Measurements from ENCODE around the gene ANKS3.

ANKS3 gene, protein sequence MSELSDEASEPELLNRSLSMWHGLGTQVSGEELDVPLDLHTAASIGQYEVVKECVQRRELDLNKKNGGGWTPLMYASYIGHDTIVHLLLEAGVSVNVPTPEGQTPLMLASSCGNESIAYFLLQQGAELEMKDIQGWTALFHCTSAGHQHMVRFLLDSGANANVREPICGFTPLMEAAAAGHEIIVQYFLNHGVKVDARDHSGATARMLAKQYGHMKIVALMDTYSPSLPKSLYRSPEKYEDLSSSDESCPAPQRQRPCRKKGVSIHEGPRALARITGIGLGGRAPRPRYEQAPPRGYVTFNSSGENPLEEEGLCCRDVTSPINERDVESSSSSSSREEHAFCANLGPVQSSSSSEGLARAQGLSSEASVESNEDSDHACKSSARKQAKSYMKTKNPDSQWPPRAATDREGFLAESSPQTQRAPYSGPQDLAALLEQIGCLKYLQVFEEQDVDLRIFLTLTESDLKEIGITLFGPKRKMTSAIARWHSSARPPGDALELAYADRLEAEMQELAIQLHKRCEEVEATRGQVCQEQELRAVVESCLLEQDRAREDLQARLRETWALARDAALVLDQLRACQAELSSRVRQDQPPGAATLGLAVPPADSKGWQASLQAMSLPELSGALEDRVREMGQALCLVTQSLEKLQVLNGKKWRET

DNA sequence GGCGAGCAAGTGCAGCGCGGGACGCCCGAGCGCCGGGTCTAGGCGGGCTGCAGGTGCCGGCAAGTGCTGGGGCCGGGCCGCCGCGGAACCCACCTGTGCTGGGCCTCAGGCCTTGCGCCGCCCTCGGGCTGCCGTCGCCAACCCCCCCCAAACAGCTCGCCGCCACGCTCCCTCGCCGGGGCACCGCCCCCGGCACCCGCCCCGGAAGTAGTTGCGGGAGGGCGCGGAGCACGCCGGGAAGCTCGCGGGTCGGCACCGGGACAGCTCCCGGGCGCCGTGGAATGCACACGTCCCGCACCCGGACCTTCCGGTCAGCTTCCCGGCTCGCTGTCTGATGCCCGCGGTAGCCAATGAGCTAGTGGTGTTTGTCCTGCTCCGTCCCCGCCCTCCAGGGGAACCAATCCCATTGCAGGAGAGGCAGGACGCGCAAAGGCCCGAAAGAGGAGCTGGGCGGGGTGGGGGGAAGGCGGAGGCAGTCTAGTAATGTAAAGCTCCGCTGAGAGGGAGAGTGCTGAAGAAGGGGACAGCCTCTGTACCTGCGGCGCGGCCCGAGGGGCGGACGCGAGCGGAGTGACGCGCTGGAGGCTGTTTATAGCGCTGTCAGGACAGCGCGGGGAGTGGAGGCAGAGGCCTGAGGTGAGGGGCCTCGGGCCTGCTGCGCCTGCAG, at the start of gene ANKS3, which contains the start of gene DNAAF8:
Gene ANKS3 (minus strand): TSS at position 209 of the 667 bp plus-strand sequence. CDS start 4,122 bp downstream, outside the sequence.
Gene DNAAF8 (plus strand): TSS at position 475 of the 667 bp plus-strand sequence. CDS start 1,978 bp downstream, outside the sequence.
- Mint-ChIP-seq H3K36me3 (ENCODE audit: low read depth) (peaks cover 25% of the 10 kb centered on the region), H3K4me3 (peak within 1 kb of the TSS; percentile 99), H3K27me3 (no peaks in the 10 kb centered on the region), H3K4me1 (ENCODE audit: low read depth) (peaks cover 20% of the 10 kb centered on the region), H3K9me3 (no peaks in the 10 kb centered on the region), H3K27ac (peak within 1 kb of the TSS; percentile 91)
- intact Hi-C loops (cut with micrococcal nuclease) = loop anchor here (1.0 to 2.0 kb wide), 3 partner anchors 34 to 69 kb away; partner anchors contain the start of genes NUDT16L1 and ROGDI

DNA sequence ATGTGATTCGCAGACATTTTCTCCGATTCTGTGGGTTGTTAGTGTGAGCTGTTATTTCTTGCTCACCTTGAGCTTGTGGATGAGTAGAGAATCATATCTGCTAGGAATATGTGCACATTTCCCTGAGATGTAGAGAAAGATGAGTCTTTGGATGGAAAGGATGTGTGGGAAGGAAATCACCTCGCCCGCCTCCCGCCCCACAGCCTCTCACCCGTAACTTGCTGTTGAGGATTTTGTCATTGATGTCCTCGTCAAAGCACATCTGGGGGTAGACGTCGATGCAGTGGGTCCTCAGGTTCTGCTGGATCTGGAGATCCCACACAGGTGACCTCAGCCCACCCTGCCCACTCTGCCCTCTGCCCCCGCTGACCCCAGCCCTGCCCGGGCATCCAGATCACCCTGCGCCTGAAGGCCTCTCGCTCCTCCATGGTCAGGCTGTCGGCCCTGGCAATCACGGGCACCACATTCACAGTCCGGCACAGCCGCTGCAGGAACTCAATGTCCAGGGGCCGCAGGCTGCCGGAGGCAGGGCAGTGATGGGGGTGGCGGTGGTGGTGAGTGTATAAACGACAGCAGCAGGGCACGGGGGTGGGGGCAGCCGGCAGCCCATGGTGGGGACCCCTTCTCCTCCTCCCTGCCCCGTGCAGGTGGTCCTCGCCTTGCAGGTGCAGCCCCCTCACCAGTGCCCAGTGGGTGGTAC, 49.3 kb upstream of the ANKS3 start:
- no peaks in the 10 kb centered on the region for H3K9me3 Mint-ChIP-seq
- H3K27me3 Mint-ChIP-seq = peaks cover 4% of the 10 kb centered on the region
- H3K4me3 Mint-ChIP-seq = no peak overlapping the region
- no peak overlapping the region for H3K27ac Mint-ChIP-seq
- intact Hi-C loops (cut with micrococcal nuclease) = no loop called here
- H3K4me1 Mint-ChIP-seq (ENCODE audit: low read depth) = peaks cover 20% of the 10 kb centered on the region
- no peaks in the 10 kb centered on the region for H3K36me3 Mint-ChIP-seq (ENCODE audit: low read depth)

DNA sequence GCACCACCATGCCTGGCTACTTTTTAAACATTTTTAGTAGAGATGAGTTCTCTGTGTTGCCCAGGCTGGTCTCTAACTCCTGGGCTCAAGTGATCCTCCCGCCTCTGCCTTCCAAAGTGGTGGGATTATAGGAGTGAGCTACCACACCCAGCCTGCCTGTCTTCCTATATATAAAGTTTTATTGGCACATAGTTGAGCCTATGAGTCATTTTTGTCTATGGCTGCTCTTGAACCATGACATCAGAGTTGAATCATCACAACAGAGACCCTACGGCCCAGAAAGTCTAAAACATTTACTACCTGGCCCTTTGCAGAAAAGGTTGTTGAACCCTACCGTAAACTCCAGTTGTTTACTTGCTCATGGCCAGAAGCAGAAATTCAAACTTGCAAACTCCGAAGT, 46.2 kb upstream of the ANKS3 start:
- H3K36me3 Mint-ChIP-seq (ENCODE audit: low read depth) = no peaks in the 10 kb centered on the region
- H3K27ac Mint-ChIP-seq = no peak overlapping the region
- no peaks in the 10 kb centered on the region for H3K9me3 Mint-ChIP-seq
- intact Hi-C loops (cut with micrococcal nuclease) = no loop called here
- no peak overlapping the region for H3K4me3 Mint-ChIP-seq
- no peaks in the 10 kb centered on the region for H3K27me3 Mint-ChIP-seq
- H3K4me1 Mint-ChIP-seq (ENCODE audit: low read depth) = peaks cover 22% of the 10 kb centered on the region

DNA sequence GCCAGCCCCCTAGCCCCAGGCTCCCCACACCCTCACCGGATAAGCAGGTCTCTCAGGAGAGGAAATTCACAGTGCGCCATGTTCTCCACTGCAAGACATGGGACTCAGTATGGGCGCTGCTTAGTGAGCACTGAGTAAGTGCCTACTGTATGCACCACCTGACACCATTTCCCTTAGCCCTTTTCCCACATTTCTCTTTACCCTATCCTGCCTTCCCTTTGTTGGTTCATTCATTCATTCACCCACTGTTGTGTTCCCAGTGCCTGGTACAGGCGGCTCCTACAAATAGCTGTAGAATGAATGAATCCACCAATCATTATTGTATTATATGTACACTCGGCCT, 44.0 kb upstream of the ANKS3 start:
- Mint-ChIP-seq H3K36me3 (ENCODE audit: low read depth) (no peaks in the 10 kb centered on the region), H3K4me1 (ENCODE audit: low read depth) (peaks cover 28% of the 10 kb centered on the region), H3K4me3 (no peak overlapping the region), H3K27ac (no peak overlapping the region), H3K9me3 (no peaks in the 10 kb centered on the region), H3K27me3 (no peaks in the 10 kb centered on the region)
- intact Hi-C loops (cut with micrococcal nuclease) = no loop called here

DNA sequence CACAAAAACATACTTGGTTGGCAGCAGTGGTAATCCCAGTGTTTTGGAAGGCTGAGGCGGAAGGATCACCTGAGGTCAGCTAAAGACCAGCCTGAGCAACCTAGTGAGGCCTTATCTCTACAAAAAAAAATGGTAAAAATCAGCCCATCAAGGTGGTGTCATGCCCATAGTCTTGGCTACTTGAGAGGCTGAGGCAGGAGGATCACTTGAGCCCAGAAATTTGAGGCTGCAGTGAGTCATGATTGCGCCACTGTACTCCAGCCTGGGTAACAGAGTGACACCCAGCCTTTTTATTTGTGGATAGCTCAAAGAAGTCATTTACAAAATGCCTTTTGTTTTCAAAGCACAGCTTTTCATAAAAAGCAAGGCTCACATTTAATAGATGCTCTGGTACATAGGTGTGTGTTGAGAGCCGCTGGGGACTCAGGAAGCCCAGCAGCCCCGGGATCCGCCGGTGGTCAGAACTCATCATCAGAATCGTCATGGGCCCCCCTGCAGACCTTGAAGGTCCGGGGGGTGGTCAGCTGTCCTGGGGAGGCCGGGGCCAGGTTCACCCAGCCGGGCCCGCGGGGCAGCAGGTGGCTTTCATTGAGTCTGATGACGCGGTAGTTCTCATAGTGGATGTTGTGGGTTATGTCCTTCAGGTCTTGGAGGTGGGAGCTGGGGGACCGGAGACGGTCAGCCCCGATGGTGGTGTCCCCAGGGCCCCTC, 43.4 kb upstream of the ANKS3 start:
- no peaks in the 10 kb centered on the region for H3K27me3 Mint-ChIP-seq
- H3K4me3 Mint-ChIP-seq = no peak overlapping the region
- no peaks in the 10 kb centered on the region for H3K9me3 Mint-ChIP-seq
- no peak overlapping the region for H3K27ac Mint-ChIP-seq
- H3K4me1 Mint-ChIP-seq (ENCODE audit: low read depth) = peaks cover 23% of the 10 kb centered on the region
- intact Hi-C loops (cut with micrococcal nuclease) = no loop called here
- H3K36me3 Mint-ChIP-seq (ENCODE audit: low read depth) = no peaks in the 10 kb centered on the region

DNA sequence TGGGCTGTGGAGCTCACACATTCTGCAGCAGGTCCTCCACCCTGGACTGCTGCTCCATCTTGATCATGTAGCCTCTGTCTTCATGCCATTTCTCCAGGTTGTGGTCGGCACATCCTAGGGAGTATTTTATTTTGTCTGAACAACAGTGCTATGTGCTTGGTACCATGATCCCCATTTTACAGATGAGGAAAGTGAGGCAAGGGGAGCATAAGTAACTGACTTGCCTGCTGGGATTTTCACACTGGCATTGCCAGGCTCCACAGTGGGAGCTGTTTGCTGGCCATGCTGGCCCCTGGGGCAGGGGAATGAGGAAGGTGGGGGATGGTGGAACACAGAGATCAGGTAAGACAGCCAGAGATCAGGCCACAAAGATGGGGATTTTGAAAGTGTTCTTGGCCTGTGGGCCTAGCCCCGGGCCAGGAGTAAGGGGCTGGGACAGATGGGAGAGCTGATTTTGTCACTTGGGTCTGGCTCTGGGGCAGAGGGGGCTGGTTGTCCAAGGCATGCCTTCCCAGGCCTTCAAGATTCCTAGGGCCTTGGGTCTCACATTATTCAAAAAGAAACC, 42.2 kb upstream of the ANKS3 start:
- Mint-ChIP-seq H3K4me1 (ENCODE audit: low read depth) (peaks cover 14% of the 10 kb centered on the region), H3K4me3 (no peak overlapping the region), H3K27ac (no peak overlapping the region), H3K36me3 (ENCODE audit: low read depth) (no peaks in the 10 kb centered on the region), H3K27me3 (no peaks in the 10 kb centered on the region), H3K9me3 (no peaks in the 10 kb centered on the region)
- intact Hi-C loops (cut with micrococcal nuclease) = no loop called here

DNA sequence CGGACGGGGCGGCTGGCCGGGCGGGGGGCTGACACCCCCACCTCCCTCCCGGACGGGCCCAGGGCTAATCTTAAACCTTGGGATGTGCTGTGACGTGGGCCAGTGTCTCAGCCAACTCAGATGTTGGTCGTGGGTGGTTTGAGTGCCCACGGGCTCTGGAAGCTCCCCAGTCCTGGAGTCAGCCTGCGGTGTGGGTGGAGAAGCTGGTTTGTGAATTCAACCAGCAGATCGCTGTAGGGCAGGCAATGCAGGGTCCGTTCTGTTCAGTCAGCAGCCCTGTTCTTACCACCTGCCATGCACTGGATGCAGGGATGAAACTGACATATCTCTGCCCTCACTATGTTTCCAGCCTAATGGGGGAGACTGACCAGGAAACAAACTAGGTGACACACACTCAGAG, 40.9 kb upstream of the ANKS3 start:
- intact Hi-C loops (cut with micrococcal nuclease) = no loop called here
- H3K27ac Mint-ChIP-seq = no peak overlapping the region
- H3K4me3 Mint-ChIP-seq = no peak overlapping the region
- no peaks in the 10 kb centered on the region for H3K36me3 Mint-ChIP-seq (ENCODE audit: low read depth)
- H3K27me3 Mint-ChIP-seq = no peaks in the 10 kb centered on the region
- no peaks in the 10 kb centered on the region for H3K9me3 Mint-ChIP-seq
- peaks cover 11% of the 10 kb centered on the region for H3K4me1 Mint-ChIP-seq (ENCODE audit: low read depth)

DNA sequence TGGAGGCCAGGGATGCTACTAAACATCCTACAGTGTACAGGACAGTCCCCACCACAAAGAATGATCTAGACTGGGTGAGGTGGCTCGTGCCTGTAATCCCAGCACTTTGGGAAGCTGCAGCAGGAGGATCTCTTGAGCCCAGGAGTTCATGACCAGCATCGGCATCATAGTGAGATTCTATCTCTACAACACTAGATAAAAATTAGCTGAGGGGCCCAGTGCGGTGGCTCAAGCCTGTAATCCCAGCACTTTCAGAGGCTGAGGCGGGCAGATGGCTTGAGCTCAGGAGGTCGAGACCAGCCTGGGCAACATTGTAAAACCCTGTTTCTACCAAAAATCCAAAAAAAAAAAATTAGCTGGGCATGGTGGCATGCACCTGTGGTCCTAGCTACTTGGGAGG, 38.3 kb upstream of the ANKS3 start:
- peaks cover 29% of the 10 kb centered on the region for H3K4me1 Mint-ChIP-seq (ENCODE audit: low read depth)
- no peak overlapping the region for H3K27ac Mint-ChIP-seq
- H3K9me3 Mint-ChIP-seq = no peaks in the 10 kb centered on the region
- intact Hi-C loops (cut with micrococcal nuclease) = no loop called here
- no peak overlapping the region for H3K4me3 Mint-ChIP-seq
- H3K27me3 Mint-ChIP-seq = no peaks in the 10 kb centered on the region
- peaks cover 6% of the 10 kb centered on the region for H3K36me3 Mint-ChIP-seq (ENCODE audit: low read depth)

DNA sequence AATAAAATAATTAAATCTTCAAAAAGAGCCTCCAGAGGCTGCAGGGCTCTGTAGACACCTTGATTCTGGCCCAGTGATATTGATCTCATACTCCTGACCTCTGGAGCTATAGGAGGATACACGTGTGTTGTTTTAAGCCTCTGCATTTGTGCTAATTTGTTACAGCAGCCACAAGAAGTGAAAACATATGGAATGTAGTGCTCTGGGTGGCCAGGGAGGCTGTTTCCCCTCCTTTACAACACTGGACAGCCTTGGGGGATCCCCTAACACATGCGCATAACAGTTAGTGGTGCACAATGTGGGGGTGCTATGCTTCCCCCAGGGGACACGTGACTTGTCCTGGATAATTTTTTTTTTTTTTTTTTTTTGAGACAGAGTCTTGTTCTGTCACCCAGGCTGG, 37.6 kb upstream of the ANKS3 start:
- intact Hi-C loops (cut with micrococcal nuclease) = no loop called here
- Mint-ChIP-seq H3K4me1 (ENCODE audit: low read depth) (peaks cover 32% of the 10 kb centered on the region), H3K27ac (no peak overlapping the region), H3K9me3 (no peaks in the 10 kb centered on the region), H3K27me3 (no peaks in the 10 kb centered on the region), H3K4me3 (no peak overlapping the region), H3K36me3 (ENCODE audit: low read depth) (peaks cover 6% of the 10 kb centered on the region)

DNA sequence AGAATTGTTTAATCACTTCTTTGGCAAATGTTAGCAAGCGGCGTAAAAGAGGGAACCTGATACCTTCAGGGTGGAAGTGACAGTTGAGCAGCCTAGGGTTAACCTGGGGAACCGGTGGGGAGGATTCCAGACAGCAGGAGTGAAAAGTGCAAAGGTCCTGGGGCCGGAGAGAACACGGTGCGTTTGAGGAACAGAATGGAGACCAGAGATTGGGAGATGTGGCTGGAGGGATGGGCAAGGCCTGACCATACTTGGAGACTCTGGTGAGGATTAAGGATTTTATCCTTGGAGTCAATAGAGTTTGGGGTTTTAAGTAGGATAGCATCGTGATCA, 35.2 kb upstream of the ANKS3 start:
- Mint-ChIP-seq H3K36me3 (ENCODE audit: low read depth) (peaks cover 20% of the 10 kb centered on the region), H3K4me1 (ENCODE audit: low read depth) (peaks cover 43% of the 10 kb centered on the region), H3K27ac (peak overlapping the region; percentile 90), H3K9me3 (no peaks in the 10 kb centered on the region), H3K4me3 (peak overlapping the region; percentile 89), H3K27me3 (no peaks in the 10 kb centered on the region)
- intact Hi-C loops (cut with micrococcal nuclease) = loop anchor here (5.0 kb wide), 1 partner anchor 188 kb away; the partner anchor contains the start of gene SEC14L5

DNA sequence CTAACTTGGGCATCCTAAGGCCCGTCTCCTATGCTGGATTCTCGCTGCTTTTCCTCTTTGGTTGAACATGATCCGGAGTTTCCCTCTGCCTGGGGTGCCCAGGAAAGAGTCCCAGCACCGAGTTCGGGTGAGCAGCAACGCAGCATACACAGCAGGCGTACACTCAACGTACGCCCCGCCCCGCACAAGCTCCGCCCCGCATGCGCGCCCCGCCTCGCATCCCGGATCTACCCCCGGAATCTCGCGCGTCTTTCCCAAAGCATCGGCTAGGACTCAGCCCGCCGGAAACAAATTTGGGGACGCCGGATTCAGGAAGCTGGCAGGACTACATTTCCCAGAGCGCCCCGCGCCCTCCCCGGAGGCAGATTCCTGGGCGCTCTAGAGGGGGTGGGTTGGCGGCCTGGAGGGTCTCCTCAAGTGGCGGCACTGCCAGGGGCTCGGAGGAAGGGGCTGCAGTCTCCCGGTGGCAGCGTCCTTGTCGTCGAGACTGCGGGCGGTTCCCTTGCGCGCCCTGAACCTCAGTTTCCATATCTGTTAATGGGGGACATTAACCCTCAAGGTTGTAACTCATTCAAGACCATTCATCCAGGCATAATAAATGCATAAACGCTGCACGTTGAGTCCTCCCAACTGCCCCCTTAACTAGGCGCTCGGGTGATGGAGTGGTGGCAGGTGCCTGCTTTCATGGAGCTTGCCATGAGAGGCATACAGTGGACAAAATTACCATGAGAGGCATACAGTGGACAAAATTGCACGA, 34.7 kb upstream of the ANKS3 start:
- Mint-ChIP-seq H3K4me3 (peak overlapping the region; percentile 89), H3K4me1 (ENCODE audit: low read depth) (peaks cover 44% of the 10 kb centered on the region), H3K27ac (peak overlapping the region; percentile 90), H3K36me3 (ENCODE audit: low read depth) (peaks cover 25% of the 10 kb centered on the region), H3K9me3 (no peaks in the 10 kb centered on the region), H3K27me3 (no peaks in the 10 kb centered on the region)
- intact Hi-C loops (cut with micrococcal nuclease) = loop anchor here (1.0 to 5.0 kb wide), 3 partner anchors 34 to 189 kb away; partner anchors contain the start of genes ANKS3, DNAAF8 and SEC14L5

DNA sequence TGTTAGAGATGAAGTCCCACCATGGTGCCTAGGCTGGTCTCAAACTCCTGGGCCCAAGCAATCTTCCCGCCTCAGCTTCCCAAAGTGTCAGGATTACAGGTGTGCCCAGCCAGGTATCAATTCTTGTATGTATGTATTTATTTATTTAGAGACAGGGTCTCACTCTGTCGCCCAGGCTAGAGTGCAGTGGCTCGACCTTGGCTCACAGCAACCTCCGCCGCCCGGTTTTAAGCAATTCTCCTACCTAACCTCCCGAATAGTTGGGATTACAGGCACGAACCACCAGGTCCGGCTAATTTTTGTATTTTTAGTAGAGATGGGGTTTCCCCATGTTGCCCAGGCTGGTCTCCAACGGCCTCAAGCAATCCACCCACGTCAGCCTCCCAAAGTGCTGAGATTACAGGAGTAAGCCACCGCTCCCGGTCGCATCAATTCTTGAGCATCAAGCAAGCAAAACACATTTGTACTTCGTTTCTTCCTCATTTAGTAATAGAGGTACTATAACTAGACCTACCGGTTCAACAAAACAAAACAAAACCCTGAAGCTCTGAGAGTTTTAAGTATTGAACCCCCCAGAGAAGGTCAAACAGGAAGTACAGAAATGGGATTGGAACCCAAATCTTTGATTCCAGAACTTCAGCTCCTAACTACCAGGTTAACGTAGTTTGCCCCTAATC, 33.9 kb upstream of the ANKS3 start:
- intact Hi-C loops (cut with micrococcal nuclease) = loop anchor here (1.0 to 5.0 kb wide), 4 partner anchors 34 to 189 kb away; partner anchors contain the start of genes ANKS3, DNAAF8, GLYR1 and SEC14L5
- H3K4me3 Mint-ChIP-seq = peak overlapping the region; percentile 89
- peaks cover 48% of the 10 kb centered on the region for H3K4me1 Mint-ChIP-seq (ENCODE audit: low read depth)
- no peaks in the 10 kb centered on the region for H3K27me3 Mint-ChIP-seq
- H3K36me3 Mint-ChIP-seq (ENCODE audit: low read depth) = peaks cover 33% of the 10 kb centered on the region
- H3K27ac Mint-ChIP-seq = peak overlapping the region; percentile 90
- H3K9me3 Mint-ChIP-seq = no peaks in the 10 kb centered on the region

Data from dendritic cell treated with granulocyte-macrophage colony-stimulating factor and Interleukin-4, amounts not matched to agents 40 ng/mL and 50 ng/mL, for 4 days (primary cell).